ENCODE data around the gene TMED8. TPM values are rescaled to one million over a fixed set of nuclear protein-coding genes. Genes with fewer than 3 reads are reported as not detected.
A peak's percentile ranks its signal among the peaks of the same experiment; 100 is the strongest.

The TMED8 gene
- total RNA-seq, 1 experiment from 2014 or later: 42.6 TPM

- Histone ChIP-seq H3K4me3 (no peak overlapping the region), H4K20me1 (ENCODE audit: insufficient read depth) (no peaks in the 10 kb centered on the region), H3K79me2 (ENCODE audit: low read depth) (no peaks in the 10 kb centered on the region), H3K4me1 (replicated peaks; ENCODE audit: insufficient read depth) (0 out of 2 replicates have a peak, but pooled peaks cover 7% of the 10 kb centered on the region), H3K27ac (no peak overlapping the region), H3K9me2 (ENCODE audit: insufficient read depth) (no peaks in the 10 kb centered on the region), H3K36me3 (ENCODE audit: low read depth) (no peaks in the 10 kb centered on the region), H3K9me3 (ENCODE audit: insufficient read depth, low read depth) (no peaks in the 10 kb centered on the region), H3K27me3 (ENCODE audit: insufficient read depth, low read depth) (no peaks in the 10 kb centered on the region), H3K4me2 (no peak overlapping the region), H2AFZ (no peak overlapping the region), H3F3A (ENCODE audit: insufficient read depth, low read depth) (no peaks in the 10 kb centered on the region)
- intact Hi-C loops (cut with micrococcal nuclease; ENCODE audit: unreplicated experiment): no loop called here
- POLR2A ChIA-PET (ENCODE audit: unreplicated experiment): no interaction called here
- no TSS peak for BruUV-seq (replicated peaks)
- CTCF ChIA-PET: no interaction called here
- no peak for DNase-seq
- TF ChIP-seq EZH2 (IDR thresholded peaks at IDR 0.05; ENCODE audit: low read depth) (no peak), CTCF (conservative IDR thresholded peaks at IDR 0.05) (peak; percentile 49; the same call in 1 of the 2 replicates)
These were observed 32.2 kb upstream of the TMED8 start for GRCh38 chr14:77409131-77409533.

GRCh38 chr14:77407158-77407557 lies 30.3 kb upstream of the TMED8 start:
- BruUV-seq (replicated peaks): no TSS peak

GRCh38 chr14:77406718-77407117 lies 29.8 kb upstream of the TMED8 start:
- Histone ChIP-seq H4K20me1 (ENCODE audit: insufficient read depth) (no peaks in the 10 kb centered on the region), H3F3A (ENCODE audit: insufficient read depth, low read depth) (no peaks in the 10 kb centered on the region), H3K9me2 (ENCODE audit: insufficient read depth) (no peaks in the 10 kb centered on the region), H3K4me2 (no peak overlapping the region), H3K9me3 (ENCODE audit: insufficient read depth, low read depth) (no peaks in the 10 kb centered on the region), H3K36me3 (ENCODE audit: low read depth) (no peaks in the 10 kb centered on the region), H3K4me1 (replicated peaks; ENCODE audit: insufficient read depth) (0 out of 2 replicates have a peak, but pooled peaks cover 7% of the 10 kb centered on the region), H3K79me2 (ENCODE audit: low read depth) (no peaks in the 10 kb centered on the region), H3K4me3 (no peak overlapping the region), H2AFZ (no peak overlapping the region), H3K27me3 (ENCODE audit: insufficient read depth, low read depth) (no peaks in the 10 kb centered on the region), H3K27ac (no peak overlapping the region)
- TF ChIP-seq EZH2 (IDR thresholded peaks at IDR 0.05; ENCODE audit: low read depth): no peak
- no peak for TF ChIP-seq CTCF (conservative IDR thresholded peaks at IDR 0.05)
- ChIA-PET POLR2A (ENCODE audit: unreplicated experiment) (no interaction called here), CTCF (interaction anchor here (0.6 kb wide), 1 partner anchor 258 kb away, joined by 3 read pairs; no protein-coding TSS in a partner anchor)
- intact Hi-C loops (cut with micrococcal nuclease; ENCODE audit: unreplicated experiment): no loop called here
- BruUV-seq (replicated peaks): no TSS peak
- DNase-seq: no peak

More at GRCh38 chr14:77407158-77407557, 30.3 kb upstream of the TMED8 start:
- intact Hi-C loops (cut with micrococcal nuclease; ENCODE audit: unreplicated experiment): no loop called here
- H3K27ac ChIP-seq: no peak overlapping the region
- H3K9me2 ChIP-seq (ENCODE audit: insufficient read depth): no peaks in the 10 kb centered on the region
- H3K4me3 ChIP-seq: no peak overlapping the region
- no peak overlapping the region for H3K4me2 ChIP-seq
- no peaks in the 10 kb centered on the region for H3K27me3 ChIP-seq (ENCODE audit: insufficient read depth, low read depth)
- ChIA-PET POLR2A (ENCODE audit: unreplicated experiment) (no interaction called here), CTCF (interaction anchor here (0.6 to 0.7 kb wide), 3 partner anchors 50 to 258 kb away, joined by 3 to 7 read pairs (median 6); partner anchors contain the start of gene VIPAS39)
- DNase-seq: no peak
- H3F3A ChIP-seq (ENCODE audit: insufficient read depth, low read depth): no peaks in the 10 kb centered on the region
- H3K36me3 ChIP-seq (ENCODE audit: low read depth): no peaks in the 10 kb centered on the region
- 0 out of 2 replicates have a peak, but pooled peaks cover 7% of the 10 kb centered on the region for H3K4me1 ChIP-seq (replicated peaks; ENCODE audit: insufficient read depth)
- TF ChIP-seq EZH2 (IDR thresholded peaks at IDR 0.05; ENCODE audit: low read depth): no peak
- no peak for TF ChIP-seq CTCF (conservative IDR thresholded peaks at IDR 0.05)
- H3K79me2 ChIP-seq (ENCODE audit: low read depth): no peaks in the 10 kb centered on the region
- no peaks in the 10 kb centered on the region for H4K20me1 ChIP-seq (ENCODE audit: insufficient read depth)
- H3K9me3 ChIP-seq (ENCODE audit: insufficient read depth, low read depth): no peaks in the 10 kb centered on the region
- no peak overlapping the region for H2AFZ ChIP-seq

Measured in PC-9 (cell line).